Fibroblast of lung (primary cell): Measurements from ENCODE around the gene SAPCD2.

Experiments
- EZH2 ChIP-seq: IDR thresholded peaks from 2 replicates; pipeline ENCODE4 v1.5.1; 2012; ENCODE audit warnings: low read length, control low read depth, mild to moderate bottlenecking; ENCODE audit errors: missing control alignments
- TF ChIP-seq, protein P1 (sequence below), 2 donors: IDR thresholded peaks in 1 of 2; conservative IDR thresholded peaks in 1 of 2; 1 replicate in 1 of 2; 2 replicates in 1 of 2; pipeline ENCODE4 v1.5.1; 2011 to 2012; ENCODE audit warnings: low read length in 2 of 2, control low read depth in 1 of 2, inconsistent platforms in 1 of 2, low read depth in 1 of 2, mild to moderate bottlenecking in 1 of 2

DNA sequence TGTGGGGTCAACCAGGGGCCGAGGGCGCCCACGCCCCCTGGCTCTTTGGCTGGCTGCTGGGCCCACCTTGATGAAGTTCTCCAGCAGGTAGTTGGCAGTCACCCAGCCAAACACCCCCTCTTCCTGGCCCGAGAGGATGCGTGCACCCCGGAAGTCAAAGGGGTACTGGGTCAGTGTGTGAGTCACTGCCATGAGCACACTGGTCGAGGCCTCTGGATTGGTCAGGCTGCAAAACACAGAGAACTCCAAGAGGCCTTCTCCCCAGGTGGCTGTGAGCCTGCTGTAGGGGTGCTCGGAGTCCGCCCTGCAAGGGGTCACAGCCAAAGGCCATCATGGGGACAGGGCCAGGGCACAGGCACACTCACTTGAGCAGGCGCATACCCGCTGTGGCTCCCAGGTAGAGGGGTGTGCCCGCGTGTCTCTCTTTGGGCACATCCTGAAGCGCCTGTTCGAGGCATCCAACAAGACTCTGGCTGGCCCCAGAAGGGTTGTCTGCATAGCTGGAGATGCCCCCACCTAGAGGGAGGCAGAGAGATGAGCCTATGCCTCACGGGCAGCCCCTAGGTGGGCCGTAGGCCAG lies 19.1 kb downstream of the SAPCD2 start:
- TF ChIP-seq, protein P1, sequence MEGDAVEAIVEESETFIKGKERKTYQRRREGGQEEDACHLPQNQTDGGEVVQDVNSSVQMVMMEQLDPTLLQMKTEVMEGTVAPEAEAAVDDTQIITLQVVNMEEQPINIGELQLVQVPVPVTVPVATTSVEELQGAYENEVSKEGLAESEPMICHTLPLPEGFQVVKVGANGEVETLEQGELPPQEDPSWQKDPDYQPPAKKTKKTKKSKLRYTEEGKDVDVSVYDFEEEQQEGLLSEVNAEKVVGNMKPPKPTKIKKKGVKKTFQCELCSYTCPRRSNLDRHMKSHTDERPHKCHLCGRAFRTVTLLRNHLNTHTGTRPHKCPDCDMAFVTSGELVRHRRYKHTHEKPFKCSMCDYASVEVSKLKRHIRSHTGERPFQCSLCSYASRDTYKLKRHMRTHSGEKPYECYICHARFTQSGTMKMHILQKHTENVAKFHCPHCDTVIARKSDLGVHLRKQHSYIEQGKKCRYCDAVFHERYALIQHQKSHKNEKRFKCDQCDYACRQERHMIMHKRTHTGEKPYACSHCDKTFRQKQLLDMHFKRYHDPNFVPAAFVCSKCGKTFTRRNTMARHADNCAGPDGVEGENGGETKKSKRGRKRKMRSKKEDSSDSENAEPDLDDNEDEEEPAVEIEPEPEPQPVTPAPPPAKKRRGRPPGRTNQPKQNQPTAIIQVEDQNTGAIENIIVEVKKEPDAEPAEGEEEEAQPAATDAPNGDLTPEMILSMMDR (conservative IDR thresholded peaks at IDR 0.05 in 1 of 2, IDR thresholded peaks at IDR 0.05 in 1 of 2; ENCODE audit: low read depth in 1 of 2, low read length in 2 of 2) = no peak
- TF ChIP-seq EZH2 = no peak
